GM18520 (cell line): ENCODE data around the gene BBC3.

Experiments
- ATAC-seq: cut with Tn5 transposase; IDR thresholded peaks from one replicate; pipeline ENCODE4 v1.9.1; 2021; ENCODE audit not compliant: unreplicated experiment

Gene BBC3

DNA sequence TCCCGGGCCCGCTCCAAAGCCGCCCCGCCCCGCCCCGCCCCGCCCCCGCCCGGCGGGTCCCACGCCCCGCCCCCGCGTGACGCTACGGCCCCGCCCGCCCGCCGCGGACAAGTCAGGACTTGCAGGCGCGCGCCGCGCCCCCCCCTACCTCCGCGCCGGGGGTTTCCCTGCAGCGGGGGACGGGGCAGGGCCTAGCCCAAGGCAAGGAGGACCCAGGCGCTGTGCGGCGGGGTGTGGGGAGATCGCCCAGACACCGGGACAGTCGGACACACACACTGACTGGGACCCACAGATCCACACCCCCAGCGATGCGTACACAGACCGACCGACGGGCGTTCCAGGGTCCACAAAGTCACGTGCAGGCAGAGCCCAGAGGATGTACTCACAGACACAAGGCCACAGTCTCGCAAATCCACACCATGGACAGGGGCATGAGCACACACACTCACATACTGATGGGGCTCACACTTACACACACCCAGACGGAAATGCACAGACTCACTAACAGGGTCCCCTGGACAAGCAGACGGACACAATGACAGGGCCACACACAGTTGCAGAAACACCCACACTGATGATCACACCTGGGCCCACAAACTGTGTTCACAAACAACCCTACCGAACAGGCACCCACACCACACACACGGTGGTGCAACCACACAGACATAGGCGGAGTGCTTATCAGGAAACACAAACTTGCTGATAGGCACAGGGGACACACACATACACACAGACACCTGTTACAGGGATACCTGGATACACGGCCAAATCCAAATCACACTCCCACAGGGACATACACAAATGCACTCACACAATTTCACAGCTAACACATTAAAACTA is 436 bp upstream of the BBC3 start:
- ATAC-seq: peak; percentile 22

DNA sequence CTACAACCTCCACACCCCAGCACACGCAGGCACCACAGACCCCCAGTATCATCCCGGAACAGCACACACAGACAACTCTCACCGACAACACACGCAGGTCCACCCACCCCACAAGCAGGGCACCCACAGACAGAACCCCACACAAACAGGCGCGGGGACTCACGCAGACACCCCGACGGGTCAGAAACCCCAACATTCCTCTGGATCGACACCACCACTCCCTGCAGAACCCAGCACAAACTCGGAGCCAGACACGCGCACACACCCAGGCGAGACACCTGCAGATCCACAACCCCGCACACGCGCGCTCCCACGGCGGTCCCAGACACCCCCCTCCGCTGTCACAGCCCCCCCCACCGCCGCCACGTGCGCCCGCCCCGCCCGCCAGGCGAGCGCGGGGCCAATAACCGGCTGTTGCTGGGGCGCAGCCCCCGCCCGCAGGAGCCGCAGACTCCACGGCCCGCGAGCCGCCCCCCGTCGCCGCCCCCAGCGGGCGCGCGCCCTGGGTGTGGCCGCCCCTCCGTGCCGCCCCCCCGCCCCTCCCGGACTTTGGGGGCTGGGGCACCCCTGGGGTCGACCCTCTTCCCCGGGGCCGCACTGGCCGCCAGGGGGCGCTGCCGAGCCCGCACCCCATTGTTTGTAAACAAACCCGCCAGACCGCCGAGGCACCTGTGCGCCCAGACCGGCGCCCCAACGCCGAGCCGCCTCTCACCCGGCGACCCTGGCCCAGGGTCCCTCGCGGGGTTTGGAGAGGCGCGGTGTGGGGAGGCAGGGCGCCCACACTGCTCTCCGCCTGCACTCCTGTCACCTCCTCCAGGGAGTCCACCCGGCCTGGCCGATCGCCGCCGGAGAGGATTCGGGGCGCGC is 712 bp downstream of the BBC3 start:
- no peak for ATAC-seq

DNA sequence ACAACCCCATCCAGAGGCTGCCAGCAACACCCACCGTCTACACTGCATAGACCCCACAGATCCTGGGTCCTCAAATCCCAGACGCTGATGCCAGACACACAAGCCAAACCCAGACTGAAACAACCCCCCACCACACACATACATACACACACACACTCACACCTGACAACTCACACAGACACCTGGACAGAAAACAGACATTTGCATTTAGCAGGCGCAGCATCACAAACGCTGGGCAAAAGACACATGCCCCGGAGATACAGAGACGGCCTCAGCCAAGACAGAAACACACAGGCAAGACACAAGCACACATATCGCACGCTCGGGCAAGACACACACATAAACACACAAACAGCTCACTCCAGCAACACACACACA is 1.3 kb downstream of the BBC3 start:
- no peak for ATAC-seq

DNA sequence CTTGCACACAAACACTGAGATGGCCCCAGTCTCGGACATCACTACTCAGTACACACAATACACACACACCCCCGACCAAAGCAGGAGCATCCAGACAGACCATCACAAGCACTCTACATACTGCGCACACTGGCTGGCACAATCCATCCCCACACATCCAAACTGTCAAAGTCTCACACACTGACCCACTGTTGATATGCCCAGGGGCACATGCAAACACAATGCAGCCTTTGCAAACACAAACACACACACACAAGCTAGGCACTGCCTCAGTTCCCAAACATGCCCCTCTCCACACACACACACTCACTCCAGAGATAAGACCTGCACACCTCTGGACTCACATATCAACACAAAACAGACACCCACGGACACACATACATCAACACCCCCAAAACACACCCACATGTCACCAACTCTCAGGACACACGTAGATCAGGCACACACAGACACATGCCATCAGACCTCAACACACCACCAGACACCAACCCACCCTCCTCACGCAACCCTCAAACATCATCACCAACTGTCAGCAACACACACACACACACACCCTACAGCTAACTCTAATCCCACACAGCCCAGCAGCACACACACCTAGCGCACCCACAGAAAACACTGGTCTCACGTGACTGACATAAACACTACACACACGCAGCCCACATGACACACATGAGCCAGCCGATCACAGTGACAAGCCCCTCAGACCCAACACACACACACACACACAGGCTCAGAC is 1.9 kb downstream of the BBC3 start:
- ATAC-seq: no peak

DNA sequence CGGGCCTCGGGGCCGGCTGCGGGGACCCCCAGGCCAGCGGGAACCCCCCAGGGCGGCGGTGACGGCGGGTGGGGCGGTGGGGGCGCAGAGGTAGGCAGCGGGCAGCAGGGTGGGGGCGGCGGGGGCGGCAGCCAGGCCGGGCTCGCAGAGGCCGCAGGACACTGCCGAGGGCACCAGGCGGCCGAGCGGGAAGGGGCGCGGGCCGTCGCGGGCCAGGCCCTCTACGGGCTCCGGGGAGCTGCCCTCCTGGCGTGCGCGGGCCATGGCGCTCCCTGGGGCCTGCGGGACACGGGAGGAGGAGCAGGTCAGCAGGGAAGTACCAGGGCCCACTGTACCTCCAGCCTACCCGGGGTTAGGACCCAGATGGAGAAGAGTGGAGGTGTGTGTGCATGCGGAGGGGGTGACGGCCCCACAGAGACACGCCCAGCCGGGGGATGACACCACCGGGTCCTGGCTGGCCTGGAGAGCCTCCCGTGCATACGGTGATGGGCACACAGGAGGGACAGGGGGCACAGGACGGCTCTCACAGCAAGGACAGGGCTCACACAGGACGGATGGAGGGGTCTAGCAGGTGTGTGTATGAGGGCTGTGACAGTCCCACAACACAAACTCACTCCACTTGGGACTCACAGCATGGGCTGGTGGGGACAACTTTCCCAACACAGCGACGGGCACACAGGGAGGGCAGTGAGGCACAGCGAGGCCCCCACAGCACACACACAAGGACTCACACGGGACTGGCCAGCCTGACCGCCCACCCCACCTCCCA is 2.6 kb downstream of the BBC3 start:
- ATAC-seq: no peak

DNA sequence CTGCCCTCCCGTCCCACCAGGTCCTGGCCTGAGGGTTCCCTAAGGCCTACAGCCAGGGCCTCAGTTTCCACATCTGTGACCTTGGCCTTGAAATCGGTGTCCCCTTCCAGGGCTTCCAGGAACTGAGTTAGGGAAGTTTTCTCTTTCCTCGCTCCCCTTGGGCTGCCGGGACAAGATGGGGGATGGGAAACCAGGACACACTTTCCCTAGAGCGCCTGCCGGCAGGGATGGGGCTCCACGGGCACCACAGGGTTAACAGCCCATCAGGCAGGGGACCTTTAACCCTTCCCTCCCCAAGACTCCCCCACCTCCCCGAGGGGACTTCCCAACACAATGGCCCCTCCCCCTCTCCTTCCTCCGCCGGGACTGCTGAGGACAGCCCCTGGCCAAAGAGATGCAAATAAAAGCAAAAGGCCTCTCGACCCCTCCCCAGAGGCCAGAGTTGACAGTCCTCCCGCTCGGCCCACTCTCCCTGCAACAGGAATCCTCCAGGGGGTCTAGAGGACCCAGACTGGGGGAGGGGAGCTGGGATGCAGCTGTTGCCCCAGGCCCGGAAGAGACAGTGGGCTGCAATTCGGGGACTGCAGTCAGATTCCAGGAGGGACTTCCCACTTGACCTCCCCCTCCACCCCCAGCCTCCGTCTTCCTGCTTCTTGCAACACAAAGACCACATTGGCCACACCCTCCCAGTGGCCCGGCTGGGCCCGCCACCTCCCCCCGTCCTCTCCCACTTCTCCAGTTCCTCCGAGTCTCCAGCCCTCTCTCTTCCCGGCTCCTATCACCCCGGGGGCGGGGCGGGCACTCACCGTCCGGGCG is 3.4 kb downstream of the BBC3 start:
- peak; percentile 3 for ATAC-seq

DNA sequence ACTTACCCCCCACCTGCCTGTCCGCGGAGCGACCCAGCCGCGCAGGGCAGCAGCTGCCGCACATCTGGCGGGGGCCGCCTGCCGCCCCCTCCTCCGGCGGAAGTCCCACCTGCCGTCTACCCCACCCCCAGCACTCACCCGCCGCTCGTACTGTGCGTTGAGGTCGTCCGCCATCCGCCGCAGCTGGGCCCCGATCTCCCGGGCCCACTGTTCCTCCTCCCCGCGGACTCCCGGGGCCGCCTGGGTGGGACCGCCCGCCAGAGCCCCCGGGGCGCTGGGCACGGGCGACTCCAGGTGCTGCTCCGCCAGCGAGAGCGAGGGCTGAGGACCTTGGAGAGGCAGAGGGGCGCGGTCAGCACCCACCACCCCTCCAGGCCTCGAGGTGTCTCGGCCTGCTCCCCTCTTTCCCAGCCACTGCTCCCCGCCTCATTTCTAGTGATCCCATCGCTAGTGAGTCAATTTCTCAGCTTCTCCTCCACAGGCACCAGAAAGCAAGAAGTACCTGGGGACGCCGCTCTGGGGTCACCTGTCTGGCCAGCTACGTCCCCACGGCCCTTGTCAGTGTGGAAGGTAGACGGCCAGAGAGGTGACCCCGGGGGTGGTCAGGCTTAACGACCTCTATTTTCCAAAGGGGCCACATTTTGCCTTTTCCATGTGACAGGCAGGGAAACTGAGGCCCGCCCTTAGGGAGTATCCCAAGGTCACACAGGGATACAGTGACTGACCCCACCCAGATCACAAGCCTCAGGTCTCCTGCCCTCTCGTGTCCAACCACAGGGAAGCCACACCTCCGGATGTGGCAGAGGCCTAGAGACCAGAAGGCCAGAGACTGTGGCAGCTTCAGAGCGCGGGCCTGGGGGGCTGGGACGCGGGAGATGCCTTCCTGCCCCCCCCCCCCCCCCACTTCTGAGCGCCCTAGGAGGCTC is 4.3 kb downstream of the BBC3 start:
- ATAC-seq: peak; percentile 18

DNA sequence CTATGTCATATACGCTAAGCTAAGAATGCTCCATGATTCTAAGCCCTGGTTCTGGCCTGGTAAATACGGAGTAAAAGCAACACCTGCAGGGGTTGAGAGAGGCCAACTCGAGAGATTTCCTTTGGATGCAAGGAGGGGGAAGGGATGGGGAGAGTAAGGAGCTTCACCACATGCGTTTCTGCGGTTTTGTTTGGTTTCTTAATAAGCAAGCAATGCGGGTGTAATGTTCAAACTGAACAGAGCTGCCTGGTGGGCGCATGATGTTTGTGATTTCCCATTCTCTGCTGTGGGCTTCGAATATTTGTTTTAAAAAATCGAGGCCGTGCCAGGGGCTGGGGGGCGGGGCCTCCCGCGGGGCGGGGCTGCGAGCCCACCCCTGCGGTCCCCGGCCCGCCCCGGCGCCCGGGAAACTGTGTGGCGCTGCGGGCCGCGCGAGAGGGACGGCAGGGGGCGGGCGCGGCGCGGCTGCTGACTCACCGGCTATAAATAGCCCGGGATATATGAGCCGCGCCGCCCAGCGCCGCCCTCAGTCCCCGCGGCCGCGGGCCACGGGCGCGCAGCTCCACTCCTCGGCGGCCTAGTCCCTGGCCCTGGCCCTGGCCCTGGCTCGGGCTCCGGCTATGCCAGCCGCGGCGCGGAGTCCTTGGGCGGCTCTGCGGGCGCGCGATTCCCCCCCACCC is 5.1 kb downstream of the BBC3 start:
- ATAC-seq: peak; percentile 33

DNA sequence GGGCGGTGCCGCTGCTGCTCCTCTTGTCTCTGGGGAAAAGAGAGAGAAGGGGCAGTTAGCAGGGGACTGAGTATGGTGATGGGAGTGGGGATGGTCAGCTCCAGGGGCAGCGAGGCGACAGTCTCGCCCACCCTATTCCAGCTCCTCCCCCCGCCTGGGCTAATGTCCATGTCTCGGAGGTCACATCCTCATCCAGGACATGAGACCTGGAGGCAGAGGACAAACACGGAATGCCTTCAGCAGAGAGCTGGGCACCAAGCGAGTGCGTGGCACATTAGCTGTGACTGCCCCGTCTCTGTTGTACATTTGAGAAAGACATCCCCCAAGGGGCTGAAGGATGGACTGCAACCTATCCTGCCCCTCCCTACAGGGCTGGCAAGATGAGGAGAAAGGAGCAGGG is 9.1 kb downstream of the BBC3 start:
- no peak for ATAC-seq

DNA sequence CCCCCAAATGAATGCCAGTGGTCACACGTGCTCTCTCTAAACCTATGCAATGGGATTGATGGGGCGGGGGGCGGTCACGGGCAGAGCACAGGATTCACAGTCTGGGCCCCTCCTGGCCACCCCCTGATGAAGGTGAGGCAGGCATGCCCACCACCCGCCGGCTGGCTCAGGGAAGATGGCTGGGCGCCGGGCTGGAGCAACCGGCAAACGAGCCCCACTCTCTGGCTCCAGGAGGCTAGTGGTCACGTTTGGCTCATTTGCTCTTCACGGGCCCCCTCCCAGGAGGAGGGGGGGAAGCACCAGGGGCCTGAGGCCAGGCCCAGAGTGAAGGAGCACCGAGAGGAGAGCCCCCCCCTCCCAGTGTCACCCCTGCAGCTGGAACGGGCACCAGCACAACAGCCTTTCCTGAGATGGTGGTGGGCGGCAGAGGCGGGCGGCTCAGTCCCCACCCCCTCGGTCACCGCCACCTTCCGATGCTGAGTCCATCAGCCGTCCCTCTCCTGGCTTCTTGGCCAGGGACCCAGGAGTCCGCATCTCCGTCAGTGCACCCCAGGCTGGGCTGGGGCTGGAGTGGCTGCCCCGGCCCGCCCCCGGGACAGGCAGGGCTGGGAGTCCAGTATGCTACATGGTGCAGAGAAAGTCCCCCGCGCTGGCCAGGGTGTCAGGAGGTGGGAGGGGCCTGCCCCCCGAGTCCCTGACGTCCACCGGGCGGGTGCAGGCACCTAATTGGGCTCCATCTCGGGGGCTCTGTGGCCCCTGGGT is 9.7 kb downstream of the BBC3 start:
- no peak for ATAC-seq

DNA sequence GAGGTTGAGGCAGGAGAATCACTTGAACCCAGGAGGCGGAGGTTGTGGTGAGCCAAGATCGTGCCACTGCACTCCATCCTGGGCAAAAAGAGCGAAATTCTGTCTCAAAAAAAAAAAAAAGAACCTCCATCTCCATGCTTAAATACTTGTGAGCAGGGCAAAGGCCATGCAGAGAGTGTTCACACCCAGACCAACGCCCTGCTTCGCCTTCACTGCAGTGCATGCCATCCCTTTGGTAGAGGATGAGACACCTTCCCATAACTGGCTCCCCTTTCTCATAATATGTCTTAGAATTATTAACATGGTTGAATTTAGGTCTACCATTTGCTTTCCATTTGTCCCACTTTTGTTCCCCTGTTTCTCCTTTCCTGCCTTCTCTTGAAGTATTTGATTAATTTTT is 15.4 kb downstream of the BBC3 start:
- ATAC-seq: no peak

DNA sequence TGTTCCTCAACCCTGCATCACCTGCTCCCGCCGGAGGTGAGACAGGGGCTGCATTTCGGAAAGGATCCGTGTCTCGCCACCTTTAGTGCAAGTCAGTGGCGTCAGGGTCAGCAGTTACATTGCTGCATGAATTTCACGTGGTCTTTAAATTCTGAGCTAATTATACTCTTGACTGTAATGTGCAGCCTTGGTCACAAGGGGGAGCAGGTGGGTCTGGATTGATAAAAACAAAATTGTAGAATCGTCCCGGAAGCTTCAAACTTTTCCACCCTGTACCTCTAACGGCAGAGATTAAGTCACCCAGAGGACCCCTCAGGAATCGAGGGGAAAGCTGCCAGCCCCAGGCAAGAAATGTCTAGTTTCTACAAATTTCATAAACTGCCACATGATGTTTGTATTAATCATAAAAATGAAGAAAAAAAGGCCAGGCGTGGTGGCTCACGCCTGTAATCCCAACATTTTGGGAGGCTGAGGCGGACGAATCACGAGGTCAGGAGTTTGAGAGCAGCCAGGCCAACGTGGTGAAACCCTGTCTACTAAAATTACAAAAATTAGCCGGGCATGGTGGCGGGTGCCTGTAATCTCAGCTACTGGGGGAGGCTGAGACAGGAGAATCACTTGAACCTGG is 20.2 kb downstream of the BBC3 start:
- ATAC-seq: no peak

DNA sequence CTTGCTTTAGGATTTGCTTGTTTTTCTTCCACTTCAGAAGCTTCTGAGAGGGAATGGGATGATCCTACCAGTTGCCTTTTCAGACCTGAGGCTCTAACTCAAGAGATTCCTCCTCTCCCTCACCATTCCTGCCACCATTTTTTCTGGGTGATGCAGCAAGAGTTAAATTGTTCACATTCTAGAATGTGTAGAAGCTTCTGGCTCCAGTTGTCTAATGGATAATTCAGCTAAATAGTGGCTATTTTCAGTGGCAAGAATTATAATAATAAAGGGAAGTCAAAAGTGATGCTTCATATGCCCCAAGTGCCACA is 20.9 kb downstream of the BBC3 start:
- no peak for ATAC-seq

DNA sequence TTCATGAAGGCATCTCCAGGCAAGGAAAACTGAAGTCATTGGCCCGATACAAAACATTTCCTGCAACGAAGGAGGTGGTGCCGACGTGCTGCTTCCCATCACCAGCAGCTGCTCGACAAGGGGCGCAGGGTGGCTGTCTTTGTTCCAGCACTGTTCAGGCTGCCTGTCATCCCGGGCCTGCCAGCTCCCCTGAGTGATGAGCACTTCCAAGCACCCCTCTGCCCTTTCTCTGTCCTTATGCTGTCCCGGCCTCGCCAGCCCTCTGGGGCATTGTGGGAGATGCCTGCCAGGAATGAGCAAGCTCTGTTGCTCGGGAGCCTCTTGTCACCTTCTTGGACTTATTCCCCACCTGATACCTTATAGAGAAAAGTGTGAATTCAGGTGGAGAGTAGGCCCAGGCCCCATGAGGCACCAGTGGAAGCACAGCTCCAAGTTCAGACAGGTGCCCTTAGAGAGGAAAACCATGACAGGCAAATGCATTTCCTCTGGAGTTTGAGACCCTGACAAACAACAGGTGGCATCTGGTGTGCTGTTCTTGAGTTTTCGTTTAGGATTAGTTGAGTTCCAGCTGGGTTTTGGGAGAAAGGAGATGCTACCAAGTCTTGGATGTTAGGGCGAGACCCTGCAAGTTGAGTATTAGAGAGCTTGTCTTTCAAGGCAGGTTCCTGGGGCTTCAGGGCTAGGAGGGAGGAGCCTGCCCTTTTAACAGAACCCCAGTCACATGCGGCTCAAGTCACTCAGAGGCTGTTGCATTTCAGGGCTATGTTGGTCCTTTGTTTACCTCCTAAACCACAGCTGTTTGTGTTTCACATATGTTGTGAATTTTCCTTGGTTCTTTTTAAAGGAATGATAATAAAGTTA is 21.4 kb downstream of the BBC3 start:
- ATAC-seq: no peak

DNA sequence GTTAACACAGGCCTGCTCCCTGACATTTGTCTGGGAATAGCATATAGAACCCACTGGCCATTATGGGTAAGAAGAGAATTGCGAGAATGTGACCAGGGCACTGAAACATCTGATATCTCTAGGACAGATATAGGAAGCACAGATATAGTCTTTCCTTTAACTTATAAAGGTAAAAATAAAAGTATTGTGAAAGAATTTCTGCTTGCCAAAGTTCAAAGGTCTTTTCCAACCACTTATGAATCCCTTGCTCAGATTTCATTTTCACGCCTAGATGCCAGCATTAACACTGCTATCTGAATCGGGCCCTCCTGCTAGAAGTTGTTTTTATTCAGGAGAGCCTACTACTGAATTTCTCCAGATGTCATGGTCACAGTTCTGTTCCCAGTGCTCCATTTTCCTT is 27.7 kb downstream of the BBC3 start:
- ATAC-seq: no peak

DNA sequence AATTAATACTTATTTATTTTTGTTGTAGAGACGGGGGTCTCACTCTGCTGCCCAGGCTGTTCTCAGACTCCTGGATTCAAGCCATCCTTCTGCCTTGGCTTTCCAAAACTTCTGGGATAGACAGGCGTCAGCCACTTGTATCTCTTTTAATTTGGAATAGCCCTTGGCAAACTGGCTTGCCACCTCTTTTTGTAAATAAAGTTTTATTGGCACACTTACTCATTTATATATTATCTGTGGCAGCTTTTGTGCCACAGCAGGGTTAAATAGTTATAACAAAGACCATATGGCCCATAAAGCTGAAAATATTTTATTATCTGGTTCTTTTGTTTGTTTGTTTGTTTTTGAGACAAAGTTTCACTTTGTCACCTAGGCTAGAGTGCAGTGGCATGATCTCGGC is 30.5 kb downstream of the BBC3 start:
- ATAC-seq: no peak
